Measurements from ENCODE around the gene CPSF6.

GRCh38 chr12:69254046-69254445 is 14.7 kb downstream of the CPSF6 start:
- TF ChIP-seq POLR2AphosphoS5 (IDR thresholded peaks at IDR 0.05): no peak
- peak; percentile 23 to 43 for TF ChIP-seq CTCF (IDR thresholded peaks at IDR 0.05)
- no peak for TF ChIP-seq POLR2A (IDR thresholded peaks at IDR 0.05)
